Head of caudate nucleus (tissue), 42 donors: ENCODE results near the gene TTC14.

Experiments used
- DNase-seq, 42 donors: peaks; one replicate each; pipeline versions ENCODE4 v3.0.0 to v3.0.0-alpha.2; 2020 to 2021; ENCODE audit warnings: mixed read lengths in 7 of 42
- intact Hi-C: fragments of 100-400 bp; cut with DNase I; formaldehyde crosslinking; loops from one replicate; pipeline ENCODE4 v1.15.0; 2022

Gene TTC14

GRCh38 chr3:180619723-180620122, 17.8 kb downstream of the TTC14 start:
- intact Hi-C loops = no loop called here
- no peak for DNase-seq

GRCh38 chr3:180624714-180625113, 22.8 kb downstream of the TTC14 start:
- intact Hi-C loops = no loop called here
- DNase-seq = no peak

GRCh38 chr3:180626844-180627243, 24.9 kb downstream of the TTC14 start:
- no peak for DNase-seq
- intact Hi-C loops = no loop called here

- DNase-seq = no peak
- intact Hi-C loops = no loop called here
Measured at GRCh38 chr3:180630371-180630770, 28.4 kb downstream of the TTC14 start.

- intact Hi-C loops = no loop called here
- DNase-seq = no peak
Measured at GRCh38 chr3:180631317-180631716, 29.4 kb downstream of the TTC14 start.

GRCh38 chr3:180633722-180634121, 31.8 kb downstream of the TTC14 start:
- no peak for DNase-seq
- intact Hi-C loops = no loop called here

GRCh38 chr3:180640987-180641386, 39.0 kb downstream of the TTC14 start:
- intact Hi-C loops = no loop called here
- DNase-seq = no peak

- intact Hi-C loops = no loop called here
- no peak for DNase-seq
Measured at GRCh38 chr3:180646187-180646790, 44.3 kb downstream of the TTC14 start.

- no peak for DNase-seq
- intact Hi-C loops = no loop called here
Measured at GRCh38 chr3:180656406-180656805, 54.4 kb downstream of the TTC14 start.

- no peak for DNase-seq
- intact Hi-C loops = no loop called here
Measured at GRCh38 chr3:180657094-180657493, 55.1 kb downstream of the TTC14 start.
